ENCODE measurements around the gene FDX1. TPM values are rescaled to one million over a fixed set of nuclear protein-coding genes. Genes with fewer than 3 reads are reported as not detected.

The FDX1 gene
- total and polyA plus RNA-seq, 8 donors, result 6.7 to 11.3 (median 8.3) TPM

- FAIRE-seq (no peak), ATAC-seq (no peak), DNase-seq (no peak)
- Histone ChIP-seq H3K36me3 (peaks cover 0 to 3% (median 0%) of the 10 kb centered on the region in 3 donors), H3K27me3 (no peaks in the 10 kb centered on the region), H3K4me1 (no peaks in the 10 kb centered on the region), H3K27ac (no peak overlapping the region), H3K9me3 (no peaks in the 10 kb centered on the region), H3K4me3 (no peak overlapping the region)
- intact Hi-C loops (cut with DNase I), result no loop called here
- TF ChIP-seq, protein P1, sequence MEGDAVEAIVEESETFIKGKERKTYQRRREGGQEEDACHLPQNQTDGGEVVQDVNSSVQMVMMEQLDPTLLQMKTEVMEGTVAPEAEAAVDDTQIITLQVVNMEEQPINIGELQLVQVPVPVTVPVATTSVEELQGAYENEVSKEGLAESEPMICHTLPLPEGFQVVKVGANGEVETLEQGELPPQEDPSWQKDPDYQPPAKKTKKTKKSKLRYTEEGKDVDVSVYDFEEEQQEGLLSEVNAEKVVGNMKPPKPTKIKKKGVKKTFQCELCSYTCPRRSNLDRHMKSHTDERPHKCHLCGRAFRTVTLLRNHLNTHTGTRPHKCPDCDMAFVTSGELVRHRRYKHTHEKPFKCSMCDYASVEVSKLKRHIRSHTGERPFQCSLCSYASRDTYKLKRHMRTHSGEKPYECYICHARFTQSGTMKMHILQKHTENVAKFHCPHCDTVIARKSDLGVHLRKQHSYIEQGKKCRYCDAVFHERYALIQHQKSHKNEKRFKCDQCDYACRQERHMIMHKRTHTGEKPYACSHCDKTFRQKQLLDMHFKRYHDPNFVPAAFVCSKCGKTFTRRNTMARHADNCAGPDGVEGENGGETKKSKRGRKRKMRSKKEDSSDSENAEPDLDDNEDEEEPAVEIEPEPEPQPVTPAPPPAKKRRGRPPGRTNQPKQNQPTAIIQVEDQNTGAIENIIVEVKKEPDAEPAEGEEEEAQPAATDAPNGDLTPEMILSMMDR (IDR thresholded peaks at IDR 0.05), result no peak
- 96 to 97% methylated on average over 10 of the region's 10 CpGs for WGBS, 2 donors
Measured at GRCh38 chr11:110446594-110446993, 16.8 kb downstream of the FDX1 start.

GRCh38 chr11:110447343-110447742 lies 17.6 kb downstream of the FDX1 start:
- no peaks in the 10 kb centered on the region for H3K9me3 ChIP-seq
- no peaks in the 10 kb centered on the region for H3K27me3 ChIP-seq
- WGBS, 2 donors, result 90 to 94% methylated on average over 4 of the region's 4 CpGs
- intact Hi-C loops (cut with DNase I), result no loop called here
- H3K27ac ChIP-seq, result no peak overlapping the region
- FAIRE-seq (no peak), DNase-seq (no peak), ATAC-seq (no peak)
- peaks cover 0 to 3% (median 0%) of the 10 kb centered on the region in 3 donors for H3K36me3 ChIP-seq
- H3K4me3 ChIP-seq, result no peak overlapping the region
- TF ChIP-seq, protein P1 (IDR thresholded peaks at IDR 0.05), result no peak
- no peaks in the 10 kb centered on the region for H3K4me1 ChIP-seq

DNA sequence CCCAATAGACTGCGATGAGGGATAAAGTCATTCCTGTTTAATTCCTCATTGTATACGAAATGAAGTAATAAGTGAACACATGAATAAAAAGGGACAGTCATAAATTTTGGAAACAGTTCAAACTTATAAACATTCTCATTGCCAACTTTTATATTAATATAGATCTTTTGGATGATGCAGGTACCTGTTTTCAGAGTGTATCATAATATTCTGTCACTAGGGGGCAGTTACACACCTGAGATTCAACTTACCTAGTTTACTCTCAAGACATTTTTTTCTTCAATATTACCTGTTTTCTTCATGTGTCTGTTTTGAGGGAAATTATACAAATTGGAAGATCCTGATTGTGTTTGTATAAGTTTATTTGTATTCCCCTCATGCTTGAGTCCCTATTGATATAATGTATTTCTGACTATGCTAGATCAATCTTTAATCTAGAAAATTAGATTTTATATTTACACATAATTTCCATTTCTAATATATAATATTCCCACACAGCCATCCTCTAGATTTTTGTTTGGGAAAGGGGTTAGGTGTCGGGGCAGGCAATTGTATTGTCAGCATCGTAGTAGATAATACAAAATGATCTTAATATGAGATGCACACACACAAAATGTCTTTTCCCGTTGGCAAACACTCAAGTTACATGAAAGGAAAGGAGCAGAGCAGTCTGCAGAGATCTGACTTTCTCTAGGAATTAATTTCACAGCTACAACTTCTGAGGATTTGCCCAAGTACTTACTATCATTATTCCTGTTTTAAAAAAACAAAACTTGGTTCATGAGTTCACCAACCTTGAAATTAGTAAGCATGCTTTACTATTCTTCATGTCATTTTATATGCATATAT lies 18.4 kb downstream of the FDX1 start:
- H3K9me3 ChIP-seq, result no peaks in the 10 kb centered on the region
- TF ChIP-seq, protein P1 (IDR thresholded peaks at IDR 0.05), result peak in 3 of 4 donors; percentile 8 to 30 (median 20)
- H3K36me3 ChIP-seq, result peaks cover 0 to 3% (median 0%) of the 10 kb centered on the region in 3 donors
- DNase-seq, result no peak
- 55% methylated on average over 5 of the region's 5 CpGs for WGBS, 2 donors
- H3K27ac ChIP-seq, result no peak overlapping the region
- no peak overlapping the region for H3K4me3 ChIP-seq
- intact Hi-C loops (cut with DNase I), result no loop called here
- no peaks in the 10 kb centered on the region for H3K27me3 ChIP-seq
- FAIRE-seq, result peak; percentile 84
- no peaks in the 10 kb centered on the region for H3K4me1 ChIP-seq
- peak in 3 of 4 donors; percentile 54 to 65 (median 55) for ATAC-seq

GRCh38 chr11:110450246-110450645 lies 20.5 kb downstream of the FDX1 start:
- FAIRE-seq (no peak), ATAC-seq (no peak), DNase-seq (no peak)
- H3K4me1 ChIP-seq, result no peaks in the 10 kb centered on the region
- TF ChIP-seq, protein P1 (IDR thresholded peaks at IDR 0.05), result no peak
- H3K27ac ChIP-seq, result no peak overlapping the region
- H3K9me3 ChIP-seq, result no peaks in the 10 kb centered on the region
- intact Hi-C loops (cut with DNase I), result loop anchor here in 1 of 3 donors (10.0 kb wide), 1 partner anchor 775 kb away; no protein-coding TSS in a partner anchor
- H3K4me3 ChIP-seq, result no peak overlapping the region
- no peaks in the 10 kb centered on the region for H3K27me3 ChIP-seq
- WGBS, 2 donors, result 71 to 78% methylated on average over 2 of the region's 2 CpGs
- peaks cover 0 to 3% (median 0%) of the 10 kb centered on the region in 3 donors for H3K36me3 ChIP-seq

GRCh38 chr11:110452720-110453119 lies 23.0 kb downstream of the FDX1 start:
- TF ChIP-seq, protein P1 (IDR thresholded peaks at IDR 0.05), result no peak

More at GRCh38 chr11:110452720-110453119, 23.0 kb downstream of the FDX1 start:
- no peak for ATAC-seq
- H3K36me3 ChIP-seq, result no peaks in the 10 kb centered on the region
- DNase-seq, result no peak
- FAIRE-seq, result no peak
- intact Hi-C loops (cut with DNase I), result loop anchor here in 1 of 3 donors (10.0 kb wide), 1 partner anchor 772 kb away; no protein-coding TSS in a partner anchor
- H3K9me3 ChIP-seq, result no peaks in the 10 kb centered on the region
- H3K27ac ChIP-seq, result no peak overlapping the region
- H3K27me3 ChIP-seq, result no peaks in the 10 kb centered on the region
- WGBS, 2 donors, result 95 to 100% methylated on average over 2 of the region's 2 CpGs
- H3K4me3 ChIP-seq, result no peak overlapping the region
- no peaks in the 10 kb centered on the region for H3K4me1 ChIP-seq
